ENCODE results near the gene CDH1.

The CDH1 gene

GRCh38 chr16:68781784-68782183 lies 44.7 kb downstream of the CDH1 start:
- Histone ChIP-seq H3K56ac (ENCODE audit: low read length) (no peak overlapping the region), H2BK5ac (ENCODE audit: low read length) (no peak overlapping the region), H3K9ac (ENCODE audit: low read length) (no peak overlapping the region), H2AK5ac (ENCODE audit: low read length) (no peak overlapping the region), H3K4me3 (ENCODE audit: low read length) (no peak overlapping the region), H2BK120ac (ENCODE audit: low read depth, low read length) (no peak overlapping the region), H3K79me1 (ENCODE audit: low read length) (peaks cover 4% of the 10 kb centered on the region), H3K4ac (ENCODE audit: low read depth, low read length) (no peak overlapping the region), H4K8ac (ENCODE audit: low read depth, low read length) (no peak overlapping the region), H3K4me1 (ENCODE audit: control insufficient read depth, low read depth, low read length) (peaks cover 9% of the 10 kb centered on the region), H3K23ac (ENCODE audit: low read length) (no peak overlapping the region), H3K18ac (ENCODE audit: low read length) (no peak overlapping the region), H3K27ac (ENCODE audit: low read depth, low read length) (no peak overlapping the region), H3K79me2 (ENCODE audit: control insufficient read depth, insufficient read depth, low read length) (peaks cover 2% of the 10 kb centered on the region), H3K27me3 (ENCODE audit: insufficient read depth, low read length, poor library complexity) (no peaks in the 10 kb centered on the region), H3K4me2 (ENCODE audit: low read length) (no peak overlapping the region), H2BK15ac (replicated peaks; ENCODE audit: low read depth) (no peak overlapping the region), H3K36me3 (ENCODE audit: control insufficient read depth, insufficient read depth, low read length) (no peaks in the 10 kb centered on the region), H4K5ac (ENCODE audit: low read length) (no peak overlapping the region)
- no peak for DNase-seq
- WGBS (ENCODE audit: extremely low coverage, insufficient coverage, low lambda C conversion rate): no CpG with 5 or more reads among the region's 1 CpG

GRCh38 chr16:68782198-68783174 lies 45.4 kb downstream of the CDH1 start:
- Histone ChIP-seq H3K36me3 (ENCODE audit: control insufficient read depth, insufficient read depth, low read length) (no peaks in the 10 kb centered on the region), H4K8ac (ENCODE audit: low read depth, low read length) (no peak overlapping the region), H2AK5ac (ENCODE audit: low read length) (no peak overlapping the region), H2BK5ac (ENCODE audit: low read length) (no peak overlapping the region), H3K79me2 (ENCODE audit: control insufficient read depth, insufficient read depth, low read length) (peaks cover 2% of the 10 kb centered on the region), H3K27me3 (ENCODE audit: insufficient read depth, low read length, poor library complexity) (no peaks in the 10 kb centered on the region), H3K9ac (ENCODE audit: low read length) (no peak overlapping the region), H3K23ac (ENCODE audit: low read length) (no peak overlapping the region), H3K27ac (ENCODE audit: low read depth, low read length) (no peak overlapping the region), H2BK15ac (replicated peaks; ENCODE audit: low read depth) (no peak overlapping the region), H3K4ac (ENCODE audit: low read depth, low read length) (no peak overlapping the region), H3K56ac (ENCODE audit: low read length) (no peak overlapping the region), H3K4me3 (ENCODE audit: low read length) (no peak overlapping the region), H2BK120ac (ENCODE audit: low read depth, low read length) (no peak overlapping the region), H3K79me1 (ENCODE audit: low read length) (peaks cover 4% of the 10 kb centered on the region), H3K18ac (ENCODE audit: low read length) (no peak overlapping the region), H3K4me1 (ENCODE audit: control insufficient read depth, low read depth, low read length) (peaks cover 9% of the 10 kb centered on the region), H3K4me2 (ENCODE audit: low read length) (no peak overlapping the region), H4K5ac (ENCODE audit: low read length) (no peak overlapping the region)
- DNase-seq: no peak
- WGBS (ENCODE audit: extremely low coverage, insufficient coverage, low lambda C conversion rate): no CpG with 5 or more reads among the region's 16 CpGs

GRCh38 chr16:68784226-68784625 lies 47.1 kb downstream of the CDH1 start:
- Histone ChIP-seq H2BK5ac (ENCODE audit: low read length) (no peak overlapping the region), H3K4me3 (ENCODE audit: low read length) (no peak overlapping the region), H3K27me3 (ENCODE audit: insufficient read depth, low read length, poor library complexity) (no peaks in the 10 kb centered on the region), H2BK15ac (replicated peaks; ENCODE audit: low read depth) (no peak overlapping the region), H3K27ac (ENCODE audit: low read depth, low read length) (no peak overlapping the region), H3K23ac (ENCODE audit: low read length) (no peak overlapping the region), H3K4me2 (ENCODE audit: low read length) (no peak overlapping the region), H3K9ac (ENCODE audit: low read length) (no peak overlapping the region), H3K36me3 (ENCODE audit: control insufficient read depth, insufficient read depth, low read length) (no peaks in the 10 kb centered on the region), H2AK5ac (ENCODE audit: low read length) (no peak overlapping the region), H3K4me1 (ENCODE audit: control insufficient read depth, low read depth, low read length) (peaks cover 1% of the 10 kb centered on the region), H4K5ac (ENCODE audit: low read length) (no peak overlapping the region), H4K8ac (ENCODE audit: low read depth, low read length) (no peak overlapping the region), H3K79me2 (ENCODE audit: control insufficient read depth, insufficient read depth, low read length) (peaks cover 2% of the 10 kb centered on the region), H3K56ac (ENCODE audit: low read length) (no peak overlapping the region), H3K4ac (ENCODE audit: low read depth, low read length) (no peak overlapping the region), H2BK120ac (ENCODE audit: low read depth, low read length) (no peak overlapping the region), H3K79me1 (ENCODE audit: low read length) (peaks cover 4% of the 10 kb centered on the region), H3K18ac (ENCODE audit: low read length) (no peak overlapping the region)
- WGBS (ENCODE audit: extremely low coverage, insufficient coverage, low lambda C conversion rate): no CpG with 5 or more reads among the region's 5 CpGs
- no peak for DNase-seq

- no peak overlapping the region for H4K5ac ChIP-seq (ENCODE audit: low read length)
- H3K23ac ChIP-seq (ENCODE audit: low read length): no peak overlapping the region
- no peak overlapping the region for H3K56ac ChIP-seq (ENCODE audit: low read length)
- no peak overlapping the region for H2BK120ac ChIP-seq (ENCODE audit: low read depth, low read length)
- no peaks in the 10 kb centered on the region for H3K36me3 ChIP-seq (ENCODE audit: control insufficient read depth, insufficient read depth, low read length)
- peaks cover 3% of the 10 kb centered on the region for H3K79me1 ChIP-seq (ENCODE audit: low read length)
- no peaks in the 10 kb centered on the region for H3K27me3 ChIP-seq (ENCODE audit: insufficient read depth, low read length, poor library complexity)
- no peak overlapping the region for H2AK5ac ChIP-seq (ENCODE audit: low read length)
- no peak overlapping the region for H3K4me2 ChIP-seq (ENCODE audit: low read length)
- no CpG with 5 or more reads among the region's 2 CpGs for WGBS (ENCODE audit: extremely low coverage, insufficient coverage, low lambda C conversion rate)
- peaks cover 2% of the 10 kb centered on the region for H3K79me2 ChIP-seq (ENCODE audit: control insufficient read depth, insufficient read depth, low read length)
- H4K8ac ChIP-seq (ENCODE audit: low read depth, low read length): no peak overlapping the region
- H3K4ac ChIP-seq (ENCODE audit: low read depth, low read length): no peak overlapping the region
- H3K4me3 ChIP-seq (ENCODE audit: low read length): no peak overlapping the region
- no peak overlapping the region for H3K9ac ChIP-seq (ENCODE audit: low read length)
- DNase-seq: no peak
- no peak overlapping the region for H2BK5ac ChIP-seq (ENCODE audit: low read length)
- H3K18ac ChIP-seq (ENCODE audit: low read length): no peak overlapping the region
- no peaks in the 10 kb centered on the region for H3K4me1 ChIP-seq (ENCODE audit: control insufficient read depth, low read depth, low read length)
- H2BK15ac ChIP-seq (replicated peaks; ENCODE audit: low read depth): no peak overlapping the region
- H3K27ac ChIP-seq (ENCODE audit: low read depth, low read length): no peak overlapping the region
Measured at GRCh38 chr16:68784721-68785120, 47.6 kb downstream of the CDH1 start.

GRCh38 chr16:68785715-68786114 lies 48.6 kb downstream of the CDH1 start:
- H3K27me3 ChIP-seq (ENCODE audit: insufficient read depth, low read length, poor library complexity): no peaks in the 10 kb centered on the region
- H3K4me3 ChIP-seq (ENCODE audit: low read length): no peak overlapping the region
- no peak overlapping the region for H2BK5ac ChIP-seq (ENCODE audit: low read length)
- H2BK120ac ChIP-seq (ENCODE audit: low read depth, low read length): no peak overlapping the region
- no peaks in the 10 kb centered on the region for H3K36me3 ChIP-seq (ENCODE audit: control insufficient read depth, insufficient read depth, low read length)
- no peak overlapping the region for H3K4me2 ChIP-seq (ENCODE audit: low read length)
- no peak overlapping the region for H4K8ac ChIP-seq (ENCODE audit: low read depth, low read length)
- H3K9ac ChIP-seq (ENCODE audit: low read length): no peak overlapping the region
- no peak overlapping the region for H3K4ac ChIP-seq (ENCODE audit: low read depth, low read length)
- no peak overlapping the region for H3K27ac ChIP-seq (ENCODE audit: low read depth, low read length)
- no peak overlapping the region for H2BK15ac ChIP-seq (replicated peaks; ENCODE audit: low read depth)
- H3K18ac ChIP-seq (ENCODE audit: low read length): no peak overlapping the region
- H3K56ac ChIP-seq (ENCODE audit: low read length): no peak overlapping the region
- H3K79me2 ChIP-seq (ENCODE audit: control insufficient read depth, insufficient read depth, low read length): peaks cover 2% of the 10 kb centered on the region
- H4K5ac ChIP-seq (ENCODE audit: low read length): no peak overlapping the region
- peaks cover 5% of the 10 kb centered on the region for H3K4me1 ChIP-seq (ENCODE audit: control insufficient read depth, low read depth, low read length)
- H3K23ac ChIP-seq (ENCODE audit: low read length): no peak overlapping the region
- WGBS (ENCODE audit: extremely low coverage, insufficient coverage, low lambda C conversion rate): no CpG with 5 or more reads among the region's 3 CpGs
- H3K79me1 ChIP-seq (ENCODE audit: low read length): no peaks in the 10 kb centered on the region
- DNase-seq: no peak
- no peak overlapping the region for H2AK5ac ChIP-seq (ENCODE audit: low read length)

Measured in mesendoderm (in vitro differentiated cells).